ENCODE results near the gene RRP1B. TPM values are rescaled to one million over a fixed set of nuclear protein-coding genes. Genes with fewer than 3 reads are reported as not detected.

RRP1B gene
- total RNA-seq, 2 donors from 2014 or later: 17.6 to 31.5 TPM

GRCh38 chr21:43654806-43655489 is 4.4 kb upstream of the RRP1B start:
- no peaks in the 10 kb centered on the region for H3K27me3 ChIP-seq (replicated peaks; ENCODE audit: insufficient read depth)
- no peaks in the 10 kb centered on the region for H3K36me3 ChIP-seq
- H3K9me3 ChIP-seq: no peaks in the 10 kb centered on the region
- no peak overlapping the region for H3K27ac ChIP-seq
- no peak overlapping the region for H3K4me3 ChIP-seq
- ATAC-seq (ENCODE audit: insufficient number of reproducible peaks, low FRiP score, low read depth): no peak
- DNase-seq (ENCODE audit: low spot score): no peak
- H3K4me1 ChIP-seq (ENCODE audit: control insufficient read depth in 1 of 2, low read depth in 2 of 2): peaks cover 4 to 6% of the 10 kb centered on the region in 2 donors
- TF ChIP-seq, protein P1, sequence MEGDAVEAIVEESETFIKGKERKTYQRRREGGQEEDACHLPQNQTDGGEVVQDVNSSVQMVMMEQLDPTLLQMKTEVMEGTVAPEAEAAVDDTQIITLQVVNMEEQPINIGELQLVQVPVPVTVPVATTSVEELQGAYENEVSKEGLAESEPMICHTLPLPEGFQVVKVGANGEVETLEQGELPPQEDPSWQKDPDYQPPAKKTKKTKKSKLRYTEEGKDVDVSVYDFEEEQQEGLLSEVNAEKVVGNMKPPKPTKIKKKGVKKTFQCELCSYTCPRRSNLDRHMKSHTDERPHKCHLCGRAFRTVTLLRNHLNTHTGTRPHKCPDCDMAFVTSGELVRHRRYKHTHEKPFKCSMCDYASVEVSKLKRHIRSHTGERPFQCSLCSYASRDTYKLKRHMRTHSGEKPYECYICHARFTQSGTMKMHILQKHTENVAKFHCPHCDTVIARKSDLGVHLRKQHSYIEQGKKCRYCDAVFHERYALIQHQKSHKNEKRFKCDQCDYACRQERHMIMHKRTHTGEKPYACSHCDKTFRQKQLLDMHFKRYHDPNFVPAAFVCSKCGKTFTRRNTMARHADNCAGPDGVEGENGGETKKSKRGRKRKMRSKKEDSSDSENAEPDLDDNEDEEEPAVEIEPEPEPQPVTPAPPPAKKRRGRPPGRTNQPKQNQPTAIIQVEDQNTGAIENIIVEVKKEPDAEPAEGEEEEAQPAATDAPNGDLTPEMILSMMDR (IDR thresholded peaks at IDR 0.05): no peak

DNA sequence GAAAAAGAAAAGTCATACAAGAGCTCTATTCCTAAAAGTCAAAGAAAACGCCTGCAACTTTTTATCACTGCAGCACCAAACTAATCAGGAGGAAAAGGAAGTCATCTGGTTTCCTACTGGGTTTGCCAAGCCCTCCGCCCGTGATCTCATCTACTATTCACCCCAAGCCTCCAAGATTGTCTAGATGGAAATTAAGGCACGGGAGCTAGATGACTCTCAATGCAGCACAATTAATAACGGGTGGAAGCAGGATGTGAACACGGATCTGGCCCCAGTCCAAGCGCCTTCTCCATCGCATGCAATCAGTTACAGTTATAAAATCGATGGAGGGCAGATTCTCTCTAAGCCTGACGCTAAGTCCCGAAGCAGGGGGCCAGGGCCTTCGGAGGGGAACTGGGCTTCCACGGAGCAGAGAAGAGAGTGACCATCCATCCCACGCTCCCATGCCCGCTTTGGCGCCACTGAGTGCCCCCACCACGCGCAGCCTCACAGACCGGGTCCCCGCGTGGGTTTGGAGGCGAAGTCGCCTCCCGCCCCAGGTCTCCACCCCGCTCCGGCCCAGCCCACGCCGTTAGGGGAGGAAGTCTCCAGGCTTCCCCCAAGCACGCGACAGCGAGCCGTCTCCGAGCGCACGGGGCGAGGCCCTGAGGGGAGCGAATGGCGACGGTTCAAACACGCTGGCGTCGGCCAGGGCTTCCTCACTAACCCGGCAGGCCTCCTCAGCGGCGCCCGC is 1.8 kb upstream of the RRP1B start:
- Histone ChIP-seq H3K9me3 (no peaks in the 10 kb centered on the region), H3K27ac (no peak overlapping the region), H3K27me3 (replicated peaks; ENCODE audit: insufficient read depth) (no peaks in the 10 kb centered on the region), H3K4me1 (ENCODE audit: control insufficient read depth in 1 of 2, low read depth in 2 of 2) (peaks cover 8 to 26% of the 10 kb centered on the region in 2 donors), H3K4me3 (no peak overlapping the region), H3K36me3 (no peaks in the 10 kb centered on the region)
- TF ChIP-seq, protein P1 (IDR thresholded peaks at IDR 0.05): no peak
- DNase-seq (ENCODE audit: low spot score): no peak
- no peak for ATAC-seq (ENCODE audit: insufficient number of reproducible peaks, low FRiP score, low read depth)

DNA sequence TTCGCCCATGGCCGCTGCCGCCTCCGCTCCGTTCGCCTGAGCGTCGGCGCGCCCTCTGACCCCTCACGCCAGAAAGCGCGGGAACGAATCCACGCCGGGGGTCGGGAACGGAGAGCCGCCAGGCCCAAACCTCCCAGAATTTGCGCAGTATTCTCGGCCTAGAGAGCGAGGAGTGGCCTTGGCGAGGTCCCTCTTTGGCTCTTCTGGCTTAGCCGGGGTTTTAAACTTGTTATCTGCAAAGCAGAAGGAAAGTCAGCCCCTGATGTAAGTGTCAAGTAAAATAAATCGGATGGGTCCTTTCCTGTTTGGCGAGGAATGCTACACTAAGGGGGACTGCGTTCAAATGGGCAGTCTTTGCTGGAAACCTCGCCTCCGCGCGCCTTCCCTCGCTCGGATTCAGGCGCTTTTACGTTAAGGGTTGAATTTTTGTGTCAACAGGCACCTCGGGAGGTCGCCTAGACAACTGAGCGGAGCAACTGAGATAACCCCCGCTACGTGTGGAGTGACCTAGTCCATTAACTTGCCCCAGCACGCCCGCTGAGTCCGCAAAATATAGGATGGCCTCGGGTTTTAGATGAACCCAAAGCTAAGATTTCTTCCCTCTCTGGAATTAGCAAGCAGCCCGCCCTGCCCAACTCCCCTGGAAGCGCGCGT is 1.1 kb upstream of the RRP1B start:
- Histone ChIP-seq H3K4me3 (no peak overlapping the region), H3K4me1 (ENCODE audit: control insufficient read depth in 1 of 2, low read depth in 2 of 2) (peaks cover 8 to 26% of the 10 kb centered on the region in 2 donors), H3K36me3 (no peaks in the 10 kb centered on the region), H3K27ac (no peak overlapping the region), H3K27me3 (replicated peaks; ENCODE audit: insufficient read depth) (no peaks in the 10 kb centered on the region), H3K9me3 (no peaks in the 10 kb centered on the region)
- TF ChIP-seq, protein P1 (IDR thresholded peaks at IDR 0.05): no peak
- ATAC-seq (ENCODE audit: insufficient number of reproducible peaks, low FRiP score, low read depth) (no peak), DNase-seq (ENCODE audit: low spot score) (no peak)

- Histone ChIP-seq H3K4me3 (peak overlapping the region; percentile 73), H3K9me3 (no peaks in the 10 kb centered on the region), H3K27ac (peak overlapping the region; percentile 64 to 72), H3K27me3 (replicated peaks; ENCODE audit: insufficient read depth) (no peaks in the 10 kb centered on the region), H3K4me1 (ENCODE audit: control insufficient read depth in 1 of 2, low read depth in 2 of 2) (peaks cover 8 to 26% of the 10 kb centered on the region in 2 donors), H3K36me3 (no peaks in the 10 kb centered on the region)
- TF ChIP-seq, protein P1 (IDR thresholded peaks at IDR 0.05): no peak
- no peak for DNase-seq (ENCODE audit: low spot score)
- ATAC-seq (ENCODE audit: insufficient number of reproducible peaks, low FRiP score, low read depth): no peak
Measured at GRCh38 chr21:43658769-43659135, 608 bp upstream of the RRP1B start.

- Histone ChIP-seq H3K27me3 (replicated peaks; ENCODE audit: insufficient read depth) (no peaks in the 10 kb centered on the region), H3K27ac (no peak overlapping the region), H3K36me3 (no peaks in the 10 kb centered on the region), H3K4me1 (ENCODE audit: control insufficient read depth in 1 of 2, low read depth in 2 of 2) (peaks cover 8 to 26% of the 10 kb centered on the region in 2 donors), H3K9me3 (no peaks in the 10 kb centered on the region), H3K4me3 (no peak overlapping the region)
- DNase-seq (ENCODE audit: low spot score) (no peak), ATAC-seq (ENCODE audit: insufficient number of reproducible peaks, low FRiP score, low read depth) (no peak)
- TF ChIP-seq, protein P1 (IDR thresholded peaks at IDR 0.05): no peak
Measured at GRCh38 chr21:43662286-43662685, 2.9 kb downstream of the RRP1B start.

All from thoracic aorta (tissue), 2 donors.